Stimulated activated CD4-positive, alpha-beta T cell treated with anti-CD3 and anti-CD28 coated beads, TNF-alpha, amount 100 ng/mL, for 48 hours (primary cell): ENCODE results near the gene SYNJ1.
A peak's percentile ranks its signal among the peaks of the same experiment; 100 is the strongest.
"Not testable (repeated sequence)": the region's sequence is repeated elsewhere in the genome, so short reads cannot be mapped to it uniquely, and the experiment has no call there.

ENCODE experiments used
- DNase-seq, 3 donors: peaks; one replicate each; pipeline ENCODE4 v3.0.0-alpha.2; 2020; ENCODE audit warnings: low read depth in 3 of 3

Gene SYNJ1

GRCh38 chr21:32733990-32734613 lies 6.3 kb upstream of the SYNJ1 start:
- no peak for DNase-seq

- peak; percentile 30 to 53 (median 47) for DNase-seq
Measured at GRCh38 chr21:32733356-32733755, 5.5 kb upstream of the SYNJ1 start.

- no peak for DNase-seq
Measured at GRCh38 chr21:32732544-32732943, 4.7 kb upstream of the SYNJ1 start.

GRCh38 chr21:32728848-32729247 lies 1.0 kb upstream of the SYNJ1 start:
- DNase-seq: no peak

- DNase-seq: no peak
Measured at GRCh38 chr21:32728456-32728839, 635 bp upstream of the SYNJ1 start.

GRCh38 chr21:32726839-32727686 lies 750 bp downstream of the SYNJ1 start:
- DNase-seq: peak in 1 of 3 donors; percentile 16

GRCh38 chr21:32719085-32719484 lies 8.7 kb downstream of the SYNJ1 start:
- DNase-seq: no peak

- no peak for DNase-seq
Measured at GRCh38 chr21:32717851-32718316, 9.9 kb downstream of the SYNJ1 start.

GRCh38 chr21:32716486-32716885 lies 11.3 kb downstream of the SYNJ1 start:
- no peak for DNase-seq

- no peak for DNase-seq
Measured at GRCh38 chr21:32713726-32714125, 14.1 kb downstream of the SYNJ1 start.

- DNase-seq: no peak
Measured at GRCh38 chr21:32712641-32713040, 15.2 kb downstream of the SYNJ1 start.

GRCh38 chr21:32712043-32712442 lies 15.8 kb downstream of the SYNJ1 start:
- no peak for DNase-seq

GRCh38 chr21:32710987-32711386 lies 16.8 kb downstream of the SYNJ1 start:
- DNase-seq: no peak

GRCh38 chr21:32710069-32710784 lies 17.6 kb downstream of the SYNJ1 start:
- DNase-seq: no peak

- DNase-seq: no peak
Measured at GRCh38 chr21:32708069-32708468, 19.7 kb downstream of the SYNJ1 start.

- DNase-seq: no peak
Measured at GRCh38 chr21:32705901-32706300, 21.9 kb downstream of the SYNJ1 start.

- DNase-seq: no peak
Measured at GRCh38 chr21:32705139-32705538, 22.7 kb downstream of the SYNJ1 start.

- DNase-seq: no peak
Measured at GRCh38 chr21:32702702-32703101, 25.1 kb downstream of the SYNJ1 start.

- DNase-seq: no peak
Measured at GRCh38 chr21:32698971-32699693, 28.7 kb downstream of the SYNJ1 start.

- no peak for DNase-seq
Measured at GRCh38 chr21:32698286-32698685, 29.5 kb downstream of the SYNJ1 start.

GRCh38 chr21:32695482-32695881 lies 32.3 kb downstream of the SYNJ1 start:
- not testable (repeated sequence) for DNase-seq

- DNase-seq: no peak
Measured at GRCh38 chr21:32693581-32693980, 34.2 kb downstream of the SYNJ1 start.
